ENCODE data around the gene AQP12A. TPM values are rescaled to one million over a fixed set of nuclear protein-coding genes. Genes with fewer than 3 reads are reported as not detected.

The AQP12A gene
- total RNA-seq, 1 experiment from 2014 or later = not detected

DNA sequence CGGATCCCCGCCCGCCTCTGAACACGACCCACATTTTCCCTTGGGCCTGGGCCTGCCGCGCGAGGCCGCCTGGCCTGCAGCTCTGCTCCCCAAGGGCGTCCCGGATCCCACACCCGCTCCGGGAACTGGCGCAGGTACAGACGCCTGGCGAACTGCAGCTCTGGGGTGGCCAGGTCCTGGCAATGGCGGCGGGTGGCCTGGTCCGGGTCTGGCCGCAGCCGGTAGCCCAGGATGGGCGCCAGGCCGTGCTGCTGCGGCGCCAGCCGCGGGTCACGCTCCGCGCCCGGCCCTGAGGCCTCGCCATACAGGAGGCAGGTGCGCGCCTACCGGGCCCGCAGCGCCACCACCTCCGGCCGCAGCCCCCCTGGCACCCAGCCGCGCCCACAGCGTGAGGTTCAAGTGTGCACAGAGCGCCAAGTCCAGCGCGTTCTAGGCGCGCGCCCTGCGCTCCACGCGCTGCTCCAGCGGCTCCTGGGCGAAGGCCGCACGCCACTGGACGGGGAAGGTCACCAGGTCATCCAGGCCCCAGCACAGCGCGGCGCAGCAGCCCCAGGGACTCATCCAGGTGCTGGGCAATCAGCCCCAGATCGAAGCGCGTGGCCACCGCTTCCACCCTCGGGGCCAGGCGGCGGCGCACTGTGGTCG lies 9.5 kb downstream of the AQP12A start:
- H3K27ac ChIP-seq (ENCODE audit: low read length) = no peak overlapping the region
- no peaks in the 10 kb centered on the region for H3K9me2 ChIP-seq (replicated peaks; ENCODE audit: low read length)
- no peaks in the 10 kb centered on the region for H3K36me3 ChIP-seq (ENCODE audit: low read depth, low read length)
- no peak overlapping the region for H3K9ac ChIP-seq (ENCODE audit: low read length)
- H3K9me3 ChIP-seq (ENCODE audit: low read length) = no peaks in the 10 kb centered on the region
- ChIA-PET POLR2A (ENCODE audit: unreplicated experiment) (no interaction called here), CTCF (no interaction called here)
- no peaks in the 10 kb centered on the region for H3K4me1 ChIP-seq (ENCODE audit: insufficient read depth, low read length)
- no peak overlapping the region for H3K4me2 ChIP-seq (ENCODE audit: low read length)
- ATAC-seq (no peak), DNase-seq (no peak)
- H2AFZ ChIP-seq (ENCODE audit: low read length) = no peak overlapping the region
- no peaks in the 10 kb centered on the region for H4K20me1 ChIP-seq (ENCODE audit: low read length)
- TF ChIP-seq, protein P1, sequence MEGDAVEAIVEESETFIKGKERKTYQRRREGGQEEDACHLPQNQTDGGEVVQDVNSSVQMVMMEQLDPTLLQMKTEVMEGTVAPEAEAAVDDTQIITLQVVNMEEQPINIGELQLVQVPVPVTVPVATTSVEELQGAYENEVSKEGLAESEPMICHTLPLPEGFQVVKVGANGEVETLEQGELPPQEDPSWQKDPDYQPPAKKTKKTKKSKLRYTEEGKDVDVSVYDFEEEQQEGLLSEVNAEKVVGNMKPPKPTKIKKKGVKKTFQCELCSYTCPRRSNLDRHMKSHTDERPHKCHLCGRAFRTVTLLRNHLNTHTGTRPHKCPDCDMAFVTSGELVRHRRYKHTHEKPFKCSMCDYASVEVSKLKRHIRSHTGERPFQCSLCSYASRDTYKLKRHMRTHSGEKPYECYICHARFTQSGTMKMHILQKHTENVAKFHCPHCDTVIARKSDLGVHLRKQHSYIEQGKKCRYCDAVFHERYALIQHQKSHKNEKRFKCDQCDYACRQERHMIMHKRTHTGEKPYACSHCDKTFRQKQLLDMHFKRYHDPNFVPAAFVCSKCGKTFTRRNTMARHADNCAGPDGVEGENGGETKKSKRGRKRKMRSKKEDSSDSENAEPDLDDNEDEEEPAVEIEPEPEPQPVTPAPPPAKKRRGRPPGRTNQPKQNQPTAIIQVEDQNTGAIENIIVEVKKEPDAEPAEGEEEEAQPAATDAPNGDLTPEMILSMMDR (conservative IDR thresholded peaks at IDR 0.05; ENCODE audit: low read depth, low read length) = no peak
- no peak for TF ChIP-seq EZH2 (IDR thresholded peaks at IDR 0.05; ENCODE audit: low read length, unreplicated experiment)
- BruUV-seq (replicated peaks) = no TSS peak
- no peaks in the 10 kb centered on the region for H3F3A ChIP-seq (ENCODE audit: low read length, unreplicated experiment)
- intact Hi-C loops (cut with micrococcal nuclease) = no loop called here
- no peak overlapping the region for H3K4me3 ChIP-seq (ENCODE audit: low read length)
- peaks cover 30% of the 10 kb centered on the region for H3K27me3 ChIP-seq (ENCODE audit: low read length)
- H3K79me2 ChIP-seq (ENCODE audit: low read length) = no peaks in the 10 kb centered on the region

DNA sequence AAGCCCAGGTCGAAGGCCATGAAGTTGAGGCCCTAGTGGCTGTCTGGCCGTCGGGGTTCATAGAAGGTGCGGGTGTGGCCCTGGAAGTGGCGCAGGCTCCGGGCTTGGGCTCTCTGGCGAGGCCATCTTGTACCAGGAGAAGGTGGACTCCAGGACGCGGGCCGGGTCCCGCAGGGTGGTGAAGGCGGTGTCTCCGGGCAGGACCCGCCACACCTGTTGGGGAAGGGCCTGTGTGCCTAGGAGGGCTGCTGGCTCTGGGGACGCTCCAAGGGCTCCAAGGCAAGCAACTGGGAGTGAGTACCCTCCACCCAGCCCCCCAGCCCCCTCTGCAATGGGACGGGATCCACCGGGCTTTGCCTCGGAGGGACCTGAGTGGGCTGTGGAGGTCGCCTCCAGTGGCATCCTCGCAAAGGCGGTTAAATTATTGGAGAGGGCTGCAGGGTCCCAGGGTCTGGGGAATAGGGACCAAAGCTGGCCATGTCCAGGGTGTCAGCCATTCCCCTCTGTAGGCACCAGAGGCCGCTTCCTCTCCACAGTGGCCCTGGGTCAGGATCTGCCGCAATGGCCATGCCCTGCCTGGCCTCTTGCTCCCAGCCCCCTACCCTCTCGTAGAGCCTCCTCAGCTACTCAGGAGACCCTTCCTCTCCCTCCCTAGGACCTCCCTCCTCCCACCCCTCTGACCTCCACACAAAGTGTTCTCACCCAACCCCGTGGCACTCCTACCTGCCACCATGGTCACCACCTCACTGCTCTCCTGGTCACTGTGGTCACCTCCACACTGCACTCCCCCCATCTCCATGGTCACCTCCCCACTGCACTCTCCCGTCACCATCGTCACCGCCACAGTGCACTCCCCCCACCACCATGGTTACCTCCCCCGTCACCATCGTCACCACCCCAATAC lies 10.3 kb downstream of the AQP12A start:
- ChIA-PET POLR2A (ENCODE audit: unreplicated experiment) (no interaction called here), CTCF (no interaction called here)
- no TSS peak for BruUV-seq (replicated peaks)
- H3K9me2 ChIP-seq (replicated peaks; ENCODE audit: low read length) = no peaks in the 10 kb centered on the region
- no peaks in the 10 kb centered on the region for H3K4me1 ChIP-seq (ENCODE audit: insufficient read depth, low read length)
- no peak overlapping the region for H2AFZ ChIP-seq (ENCODE audit: low read length)
- intact Hi-C loops (cut with micrococcal nuclease) = no loop called here
- no peaks in the 10 kb centered on the region for H3K36me3 ChIP-seq (ENCODE audit: low read depth, low read length)
- DNase-seq = no peak
- no peak overlapping the region for H3K9ac ChIP-seq (ENCODE audit: low read length)
- H3K27ac ChIP-seq (ENCODE audit: low read length) = no peak overlapping the region
- no peak overlapping the region for H3K4me2 ChIP-seq (ENCODE audit: low read length)
- no peaks in the 10 kb centered on the region for H3F3A ChIP-seq (ENCODE audit: low read length, unreplicated experiment)
- H3K27me3 ChIP-seq (ENCODE audit: low read length) = peaks cover 38% of the 10 kb centered on the region
- H3K4me3 ChIP-seq (ENCODE audit: low read length) = no peak overlapping the region
- H3K79me2 ChIP-seq (ENCODE audit: low read length) = no peaks in the 10 kb centered on the region
- no peaks in the 10 kb centered on the region for H3K9me3 ChIP-seq (ENCODE audit: low read length)
- ATAC-seq = no peak
- H4K20me1 ChIP-seq (ENCODE audit: low read length) = no peaks in the 10 kb centered on the region
- TF ChIP-seq, protein P1 (conservative IDR thresholded peaks at IDR 0.05; ENCODE audit: low read depth, low read length) = no peak
- no peak for TF ChIP-seq EZH2 (IDR thresholded peaks at IDR 0.05; ENCODE audit: low read length, unreplicated experiment)
- TF ChIP-seq EZH2phosphoT487 (IDR thresholded peaks at IDR 0.05; ENCODE audit: borderline replicate concordance, low read length) = no peak

DNA sequence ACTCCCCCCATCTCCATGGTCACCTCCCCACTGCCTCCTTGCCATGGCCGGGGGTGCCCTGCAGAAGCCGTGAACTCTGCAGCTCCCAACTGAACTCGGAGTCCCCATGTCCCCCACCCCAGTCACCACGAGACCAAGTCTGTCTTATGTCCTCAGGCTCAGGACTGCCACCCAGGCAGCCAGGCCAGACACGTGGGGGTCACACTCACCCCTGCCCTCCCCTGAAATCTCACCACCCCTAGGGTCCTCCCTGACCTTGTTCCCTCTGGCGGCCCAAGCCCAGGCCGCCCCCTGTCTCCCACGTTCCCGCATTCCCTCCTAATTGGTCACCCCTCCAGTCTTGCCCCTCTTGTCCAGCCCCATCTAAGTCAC lies 11.0 kb downstream of the AQP12A start:
- no TSS peak for BruUV-seq (replicated peaks)
- Histone ChIP-seq H3K4me2 (ENCODE audit: low read length) (no peak overlapping the region), H3K4me1 (ENCODE audit: insufficient read depth, low read length) (no peaks in the 10 kb centered on the region), H3K9ac (ENCODE audit: low read length) (no peak overlapping the region), H3K9me3 (ENCODE audit: low read length) (no peaks in the 10 kb centered on the region), H4K20me1 (ENCODE audit: low read length) (no peaks in the 10 kb centered on the region), H3K27me3 (ENCODE audit: low read length) (peaks cover 44% of the 10 kb centered on the region), H3K4me3 (ENCODE audit: low read length) (no peak overlapping the region), H2AFZ (ENCODE audit: low read length) (no peak overlapping the region), H3K36me3 (ENCODE audit: low read depth, low read length) (no peaks in the 10 kb centered on the region), H3K79me2 (ENCODE audit: low read length) (no peaks in the 10 kb centered on the region), H3K9me2 (replicated peaks; ENCODE audit: low read length) (no peaks in the 10 kb centered on the region), H3F3A (ENCODE audit: low read length, unreplicated experiment) (no peaks in the 10 kb centered on the region), H3K27ac (ENCODE audit: low read length) (no peak overlapping the region)
- ChIA-PET POLR2A (ENCODE audit: unreplicated experiment) (no interaction called here), CTCF (no interaction called here)
- TF ChIP-seq, protein P1 (conservative IDR thresholded peaks at IDR 0.05; ENCODE audit: low read depth, low read length) = no peak
- intact Hi-C loops (cut with micrococcal nuclease) = no loop called here
- no peak for DNase-seq
- ATAC-seq = no peak
